ENCODE measurements around the gene GOLGA6B.
"Not testable (repeated sequence)": the region's sequence is repeated elsewhere in the genome, so short reads cannot be mapped to it uniquely, and the experiment has no call there.

Gene GOLGA6B, protein sequence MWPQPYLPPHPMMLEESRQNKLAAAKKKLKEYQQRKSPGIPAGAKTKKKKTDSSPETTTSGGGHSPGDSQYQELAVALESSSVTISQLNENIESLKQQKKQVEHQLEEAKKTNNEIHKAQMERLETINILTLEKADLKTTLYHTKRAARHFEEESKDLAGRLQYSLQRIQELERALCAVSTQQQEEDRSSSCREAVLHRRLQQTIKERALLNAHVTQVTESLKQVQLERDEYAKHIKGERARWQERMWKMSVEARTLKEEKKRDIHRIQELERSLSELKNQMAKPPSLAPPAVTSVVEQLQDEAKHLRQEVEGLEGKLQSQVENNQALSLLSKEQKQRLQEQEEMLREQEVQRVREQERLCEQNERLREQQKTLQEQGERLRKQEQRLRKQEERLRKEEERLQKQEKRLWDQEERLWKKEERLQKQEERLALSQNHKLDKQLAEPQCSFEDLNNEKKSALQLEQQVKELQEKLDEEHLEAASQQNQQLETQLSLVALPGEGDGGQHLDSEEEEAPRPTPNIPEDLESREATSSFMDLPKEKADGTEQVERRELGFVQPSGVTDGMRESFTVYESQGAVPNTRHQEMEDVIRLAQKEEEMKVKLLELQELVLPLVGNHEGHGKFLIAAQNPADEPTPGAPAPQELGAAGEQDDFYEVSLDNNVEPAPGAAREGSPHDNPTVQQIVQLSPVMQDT

DNA sequence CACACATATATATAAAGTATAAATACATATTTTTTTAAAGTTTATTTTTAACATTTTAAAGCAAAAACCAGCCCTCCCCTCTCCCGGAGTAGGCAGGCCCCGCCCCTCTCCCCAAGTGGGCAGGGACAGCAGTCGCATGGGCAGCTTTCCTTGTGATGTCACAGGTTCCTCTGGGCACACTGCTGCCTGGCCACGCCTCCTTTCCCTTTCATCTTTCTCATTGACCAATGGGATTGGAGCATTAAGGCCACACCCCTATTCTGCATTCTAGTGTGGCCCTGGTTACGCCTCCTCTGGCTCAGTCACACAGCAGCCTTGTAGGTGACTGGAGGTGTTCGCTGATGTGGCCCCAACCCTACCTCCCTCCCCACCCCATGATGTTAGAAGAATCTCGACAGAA lies at the start of gene GOLGA6B:
GOLGA6B (plus strand) TSS at position 301 of the 400 bp plus-strand sequence; CDS start at position 342, 41 bp downstream.
- DNase-seq = not testable (repeated sequence)

DNA sequence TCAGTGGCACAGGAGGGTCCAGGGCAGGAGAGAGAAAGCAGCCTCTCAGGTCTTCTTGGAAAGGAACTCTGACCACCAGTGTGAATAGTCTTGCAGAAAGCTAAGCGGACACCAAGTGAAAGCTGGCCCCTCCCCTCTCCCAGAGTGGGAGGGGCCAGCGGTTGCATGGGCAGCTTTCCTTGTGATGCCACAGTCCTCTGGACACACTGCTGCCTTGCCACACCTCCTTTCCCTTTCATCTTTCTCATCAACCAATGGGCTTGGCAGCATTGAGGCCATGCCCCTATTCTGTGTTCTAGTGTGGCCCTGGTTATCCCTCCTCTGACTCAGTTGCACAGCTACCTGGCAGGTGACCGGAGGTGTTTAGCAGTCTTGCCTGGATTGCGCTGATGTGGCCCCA lies 49.7 kb upstream of the GOLGA6B start:
- DNase-seq = no peak

GRCh38 chr15:72608084-72608483 lies 46.4 kb upstream of the GOLGA6B start:
- DNase-seq = not testable (repeated sequence)

DNA sequence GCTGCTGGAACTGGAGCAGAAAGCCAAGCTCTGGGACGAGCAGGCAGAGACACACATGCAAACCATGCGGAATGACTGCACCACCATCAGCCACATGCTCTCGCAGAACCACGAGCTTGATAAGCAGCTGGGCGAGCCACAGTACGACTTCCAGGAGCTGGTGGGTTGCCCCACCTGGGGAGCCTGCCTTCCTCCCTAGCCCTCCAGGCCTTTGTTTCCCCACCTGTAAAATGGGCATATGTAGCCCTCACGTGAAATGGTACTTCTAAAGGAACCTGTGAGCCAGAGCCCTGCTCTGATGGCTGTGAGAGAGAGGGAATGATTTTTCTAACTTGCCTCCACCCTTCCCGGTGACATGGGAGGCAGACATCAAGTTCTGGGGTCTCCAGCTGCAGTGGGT lies 44.6 kb upstream of the GOLGA6B start:
- DNase-seq = no peak

DNA sequence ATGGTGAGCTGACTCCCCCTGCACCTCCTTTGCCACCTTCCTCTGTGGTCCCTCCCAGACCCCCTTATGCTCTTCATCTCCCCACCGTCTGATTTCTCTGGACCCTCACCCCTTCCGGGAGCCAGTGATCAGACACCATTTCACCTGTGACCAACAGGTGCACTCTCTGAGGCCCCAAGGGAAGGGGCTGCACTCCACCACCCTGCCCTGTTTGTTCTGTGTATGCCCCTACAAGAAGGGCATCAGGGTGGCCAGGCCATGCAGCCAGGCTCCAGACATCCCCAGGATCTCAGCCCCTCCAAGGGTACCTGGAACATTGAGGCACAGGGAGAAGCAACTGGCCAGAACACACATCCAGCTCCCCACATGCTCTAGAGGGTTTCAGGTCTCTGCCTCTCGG lies 42.2 kb upstream of the GOLGA6B start:
- DNase-seq = not testable (repeated sequence)

DNA sequence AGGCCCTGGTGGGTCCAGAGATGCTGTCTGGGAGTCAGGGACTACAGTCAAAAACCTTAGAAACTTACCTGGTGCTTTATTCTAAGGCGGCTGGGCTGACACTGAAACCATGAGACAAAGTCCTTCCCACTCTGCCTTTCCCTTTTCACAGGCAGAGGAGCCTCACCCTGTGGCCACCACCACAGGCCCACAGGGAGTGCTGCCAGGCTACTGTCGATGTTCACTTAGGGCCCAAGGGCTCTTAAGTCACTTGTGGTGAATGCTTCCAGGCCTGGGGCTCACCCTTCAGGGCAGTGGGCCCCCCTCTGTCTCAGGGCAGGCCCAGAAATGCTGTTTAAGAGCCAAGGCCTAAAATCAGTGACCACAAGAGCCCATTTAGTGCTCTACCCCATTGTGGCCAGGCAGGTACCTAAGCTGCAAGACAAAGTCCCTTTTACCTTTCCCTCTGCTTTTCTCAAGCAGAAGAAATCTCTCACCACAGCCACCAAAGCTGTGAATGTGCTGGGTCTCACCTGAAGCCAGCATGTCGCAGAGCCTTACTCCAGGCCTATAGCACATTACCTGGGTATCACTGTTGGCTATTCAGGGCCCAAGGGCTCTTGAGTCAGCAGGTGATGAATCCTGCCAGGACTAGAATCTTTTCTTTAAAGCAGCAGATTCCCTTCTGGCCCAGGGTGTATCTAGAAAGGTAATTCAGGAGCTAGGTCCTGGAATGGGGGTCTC lies 39.5 kb upstream of the GOLGA6B start:
- no peak for DNase-seq

- not testable (repeated sequence) for DNase-seq
Observed at GRCh38 chr15:72615533-72616233, 38.8 kb upstream of the GOLGA6B start.

- no peak for DNase-seq
Observed at GRCh38 chr15:72616491-72617210, 37.8 kb upstream of the GOLGA6B start.

GRCh38 chr15:72623854-72624253 lies 30.6 kb upstream of the GOLGA6B start:
- DNase-seq = not testable (repeated sequence)

GRCh38 chr15:72626153-72626552 lies 28.3 kb upstream of the GOLGA6B start:
- not testable (repeated sequence) for DNase-seq

DNA sequence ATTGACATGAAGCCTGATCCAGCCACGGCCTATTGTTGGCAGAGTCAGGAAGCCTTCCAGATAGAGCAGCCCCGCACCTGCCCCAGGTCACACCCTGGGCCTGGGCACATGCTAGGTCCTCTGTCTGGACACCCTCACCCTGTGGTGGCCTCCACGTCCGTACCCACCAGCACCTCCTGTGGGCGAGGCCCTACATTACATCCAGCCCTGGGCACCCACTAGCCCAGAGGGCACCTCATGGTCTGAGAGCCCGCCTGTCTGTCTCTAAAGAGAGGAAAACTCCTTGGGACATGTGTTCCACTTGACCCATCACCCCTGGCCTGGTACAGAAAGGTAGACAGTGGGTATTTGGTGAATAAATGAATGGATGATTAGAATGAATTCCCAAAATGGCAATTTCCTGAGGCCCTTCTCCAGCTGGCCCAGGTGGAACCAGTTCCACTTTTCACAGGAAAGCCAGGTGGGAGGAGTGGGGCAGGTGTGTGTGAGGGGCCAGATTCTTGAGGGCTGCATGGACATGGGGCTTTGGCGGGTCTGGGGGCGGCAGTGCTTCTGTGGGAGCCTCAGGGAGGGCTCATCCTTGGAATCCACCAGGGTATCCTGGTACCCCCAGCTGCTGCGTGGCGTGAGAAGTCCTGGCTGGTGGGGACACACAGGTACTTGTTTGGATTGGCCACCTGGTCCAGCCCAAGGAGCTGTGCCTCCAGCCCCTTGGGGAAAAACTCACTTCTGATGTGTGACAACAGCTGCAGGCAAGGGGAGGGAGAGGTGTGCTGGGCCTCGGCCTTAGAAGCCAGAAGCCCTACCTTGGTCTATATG lies 26.0 kb upstream of the GOLGA6B start:
- not testable (repeated sequence) for DNase-seq

- DNase-seq = not testable (repeated sequence)
Observed at GRCh38 chr15:72629068-72629570, 25.4 kb upstream of the GOLGA6B start.

GRCh38 chr15:72636519-72637282 lies 17.8 kb upstream of the GOLGA6B start:
- peak; percentile 91 for DNase-seq

DNA sequence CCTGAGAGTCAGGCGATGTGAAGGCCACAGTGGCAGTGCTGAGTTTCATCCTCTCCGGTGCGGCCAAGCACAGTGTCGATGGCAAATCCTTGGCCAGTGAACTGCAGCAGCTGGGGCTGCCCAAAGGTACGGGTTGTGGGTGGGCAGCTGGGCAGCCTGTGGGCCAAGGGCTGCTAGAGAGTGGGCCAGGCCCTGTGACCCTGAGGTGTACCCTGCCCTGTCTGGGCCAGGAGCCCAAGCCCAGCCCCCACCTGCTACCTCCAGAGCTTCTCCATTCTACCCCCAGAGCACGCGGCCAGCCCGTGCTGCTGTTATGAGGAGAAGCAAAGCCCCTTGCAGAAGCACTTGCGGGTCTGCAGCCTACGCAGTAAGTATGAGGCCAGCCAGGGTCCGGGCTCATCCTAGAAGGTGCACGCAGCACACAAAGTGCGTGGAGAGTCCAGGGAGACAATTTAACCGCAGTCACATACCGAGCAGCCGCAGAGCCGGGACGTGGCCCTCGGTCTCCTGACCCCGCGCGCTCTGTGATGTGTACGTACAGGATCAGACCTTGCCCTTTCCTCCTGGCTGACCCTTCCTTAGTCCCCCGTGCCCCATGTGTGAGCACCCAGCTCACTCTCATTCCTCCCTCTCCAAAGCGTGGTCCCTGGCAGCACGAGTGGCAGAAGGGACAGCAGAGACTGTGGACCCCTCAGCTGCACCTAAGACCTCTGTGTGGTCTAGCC lies 14.6 kb upstream of the GOLGA6B start:
- DNase-seq = not testable (repeated sequence)

DNA sequence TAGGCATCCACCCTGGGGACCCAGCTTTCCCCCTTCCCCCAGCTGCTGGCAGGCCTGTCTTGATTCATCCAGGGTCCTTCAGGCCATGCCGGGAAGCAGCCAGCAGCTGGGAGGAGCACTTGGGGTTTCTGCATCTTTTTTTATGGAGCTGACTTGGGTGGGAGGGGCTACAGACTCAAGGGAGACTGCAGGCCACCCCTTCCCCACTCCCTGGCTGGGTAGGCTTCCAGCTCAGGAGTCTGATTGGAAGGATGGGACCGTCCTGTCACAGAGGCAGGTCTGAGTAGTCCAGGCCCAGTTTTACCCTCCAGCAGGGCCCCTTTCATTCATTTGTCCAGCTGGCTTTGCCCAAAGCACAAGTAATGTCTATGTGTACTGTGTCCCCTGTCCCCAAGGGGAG lies 12.2 kb upstream of the GOLGA6B start:
- DNase-seq = not testable (repeated sequence)

GRCh38 chr15:72648631-72649253 lies 5.8 kb upstream of the GOLGA6B start:
- DNase-seq = not testable (repeated sequence)

DNA sequence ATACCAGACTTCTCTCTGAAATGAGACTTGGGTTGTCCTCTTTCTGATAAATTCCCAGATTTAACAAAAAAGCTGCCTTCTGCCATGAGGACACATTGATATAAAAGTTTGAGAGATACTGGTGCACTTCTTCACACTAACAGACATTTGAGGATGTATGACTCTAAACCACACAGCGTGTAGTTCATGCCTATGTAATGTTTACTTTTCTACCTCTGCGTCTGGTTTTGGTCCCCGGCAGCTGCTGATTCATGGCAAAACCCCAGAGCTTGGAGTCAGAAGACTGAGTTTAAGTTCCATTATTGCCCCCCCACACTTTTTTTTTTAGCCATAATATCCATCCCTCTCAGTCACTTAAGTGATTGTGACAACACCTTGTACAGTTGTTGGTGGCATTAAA lies 1.5 kb downstream of the GOLGA6B start:
- not testable (repeated sequence) for DNase-seq

DNA sequence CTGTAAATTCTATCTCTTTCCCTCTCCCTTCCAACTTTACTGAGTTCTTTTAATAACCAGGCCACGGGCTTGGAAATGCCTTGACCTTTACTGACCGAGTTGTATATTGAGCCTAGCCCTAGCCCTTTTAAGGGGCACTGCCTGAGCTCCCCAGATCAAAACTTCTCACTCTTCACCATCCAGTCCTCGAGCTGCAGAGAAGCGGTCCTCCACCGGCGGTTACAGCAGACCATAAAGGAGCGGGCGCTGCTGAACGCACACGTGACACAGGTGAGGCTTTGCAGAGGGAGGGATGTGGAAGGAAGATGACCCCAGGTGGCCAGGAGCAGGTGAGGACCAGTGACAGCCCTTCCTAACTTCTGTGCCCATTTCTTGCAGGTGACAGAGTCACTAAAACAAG lies 6.6 kb downstream of the GOLGA6B start:
- not testable (repeated sequence) for DNase-seq

- DNase-seq = not testable (repeated sequence)
Observed at GRCh38 chr15:72663931-72664330, 9.4 kb downstream of the GOLGA6B start.
